ENCODE results near the gene NOTUM. TPM values are rescaled to one million over a fixed set of nuclear protein-coding genes. Genes with fewer than 3 reads are reported as not detected.

The NOTUM gene
- total and polyA plus RNA-seq, 9 of the 15 experiments (the other 6 are each of a cell fraction or from before 2014, with no cell fraction given), result 0.03 to 14.0 (median 4.1) TPM

GRCh38 chr17:81912441-81913309 lies 48.3 kb downstream of the NOTUM start (continued):
- TF ChIP-seq BMI1 (IDR thresholded peaks at IDR 0.05; ENCODE audit: low read length) (no peak), NCOR1 (IDR thresholded peaks at IDR 0.05) (no peak), NCOA6 (IDR thresholded peaks at IDR 0.05) (no peak), ZNF77 (CRISPR knock-in tag; IDR thresholded peaks at IDR 0.05) (no peak), HNRNPK (IDR thresholded peaks at IDR 0.05; ENCODE audit: low read depth, low read length, poor library complexity, severe bottlenecking) (no peak), SAFB (IDR thresholded peaks at IDR 0.05; ENCODE audit: borderline replicate concordance, low read depth, low read length) (peak; percentile 42; the same call in 1 of the 2 replicates), CBFA2T2 (conservative IDR thresholded peaks at IDR 0.05) (no peak), ZNF3 (CRISPR knock-in tag; IDR thresholded peaks at IDR 0.05) (no peak), GATA2 (CRISPR knock-in tag; IDR thresholded peaks at IDR 0.05) (peak; percentile 43), MAZ (CRISPR knock-in tag; conservative IDR thresholded peaks at IDR 0.05 in 1 of 2, IDR thresholded peaks at IDR 0.05 in 1 of 2) (peak; percentile 61 to 77; a peak in 3 of 4 replicates), NONO (IDR thresholded peaks at IDR 0.05; ENCODE audit: low read depth in 2 of 2, low read length in 1 of 2) (peak in 1 of 2 experiments; percentile 10; a peak in 1 of 4 replicates), BRD9 (IDR thresholded peaks at IDR 0.05; ENCODE audit: low read depth, partially characterized antibody) (no peak), ZSCAN29 (IDR thresholded peaks at IDR 0.05) (peak; percentile 19; the same call in 1 of the 2 replicates), HDAC3 (IDR thresholded peaks at IDR 0.05; ENCODE audit: borderline replicate concordance, partially characterized antibody) (no peak), TFAP4 (CRISPR knock-in tag; IDR thresholded peaks at IDR 0.05; ENCODE audit: borderline replicate concordance) (peak; percentile 92), THRAP3 (IDR thresholded peaks at IDR 0.05; ENCODE audit: borderline replicate concordance) (no peak), TEAD2 (tag; IDR thresholded peaks at IDR 0.05) (no peak)
